Inflammatory macrophage treated with lipopolysaccharide for 4 hours (primary cell): ENCODE data around the gene MRPS5.

Source experiments
- DNase-seq: peaks from one replicate; pipeline ENCODE4 v3.0.0-alpha.2; 2020

The MRPS5 gene

DNA sequence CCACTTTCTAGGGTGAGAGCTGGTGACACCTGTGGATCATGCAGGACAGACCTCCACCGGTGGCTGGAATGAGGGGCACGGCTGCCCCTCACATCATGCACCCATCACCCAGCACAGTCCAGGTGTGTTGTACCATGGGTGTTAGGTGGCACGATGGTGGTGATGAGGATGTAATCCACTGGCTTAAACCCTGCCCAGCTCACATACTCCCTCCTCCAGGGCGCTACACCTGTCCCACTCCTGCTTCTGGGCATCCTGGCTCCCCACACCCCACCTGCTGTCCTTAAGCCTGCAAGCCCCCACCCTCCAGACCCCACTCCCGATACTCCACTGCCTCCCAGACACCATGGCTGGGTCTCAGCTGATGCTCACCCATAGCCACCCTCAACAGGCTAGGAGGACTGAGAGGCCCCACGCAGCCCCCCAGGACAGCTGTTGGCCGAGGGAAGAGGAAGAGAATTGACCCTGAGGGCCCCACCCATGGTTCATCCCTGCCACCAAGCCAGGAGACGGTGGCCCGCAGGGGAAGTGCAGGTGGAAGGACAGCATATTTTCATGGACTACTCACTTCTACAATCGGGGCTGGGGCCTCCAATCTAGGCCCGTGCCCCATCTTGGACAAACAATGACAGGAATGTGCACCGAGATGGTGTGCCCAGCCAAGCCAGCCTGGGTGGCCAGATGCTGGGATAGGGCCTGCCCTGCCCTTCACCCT, 61.8 kb downstream of the MRPS5 start:
- DNase-seq, result no peak

DNA sequence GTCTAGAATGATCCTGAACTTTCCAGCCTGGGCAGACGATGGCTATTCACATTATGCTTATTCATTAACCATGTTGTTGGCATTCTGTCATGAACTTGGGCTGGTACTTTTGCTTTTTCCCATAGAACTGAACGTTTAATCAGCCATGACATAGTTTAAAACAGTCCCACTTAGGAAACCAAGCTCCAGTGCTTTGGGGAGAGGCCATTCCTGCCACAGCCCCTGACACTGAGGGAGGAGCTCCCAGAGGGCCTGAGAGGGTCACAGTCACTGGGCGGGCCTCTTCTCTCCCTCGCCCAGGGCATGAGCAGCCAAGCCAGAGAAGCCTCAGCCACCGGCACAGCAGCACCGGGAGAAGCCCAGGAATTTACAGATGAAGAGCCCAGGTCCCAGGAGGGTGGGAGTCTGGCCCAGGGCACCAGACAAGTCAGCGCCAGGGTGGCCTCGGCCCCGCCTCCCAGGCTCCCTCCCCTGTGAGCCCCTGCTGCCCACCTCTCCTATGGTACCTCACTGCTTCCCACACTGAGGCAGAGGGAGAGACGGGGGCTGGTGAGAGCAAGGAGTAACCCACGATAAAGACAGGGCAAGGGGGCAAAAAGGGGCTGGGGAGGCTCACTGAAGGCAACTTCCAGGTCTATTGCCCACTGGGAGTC, 62.5 kb downstream of the MRPS5 start:
- DNase-seq, result no peak

DNA sequence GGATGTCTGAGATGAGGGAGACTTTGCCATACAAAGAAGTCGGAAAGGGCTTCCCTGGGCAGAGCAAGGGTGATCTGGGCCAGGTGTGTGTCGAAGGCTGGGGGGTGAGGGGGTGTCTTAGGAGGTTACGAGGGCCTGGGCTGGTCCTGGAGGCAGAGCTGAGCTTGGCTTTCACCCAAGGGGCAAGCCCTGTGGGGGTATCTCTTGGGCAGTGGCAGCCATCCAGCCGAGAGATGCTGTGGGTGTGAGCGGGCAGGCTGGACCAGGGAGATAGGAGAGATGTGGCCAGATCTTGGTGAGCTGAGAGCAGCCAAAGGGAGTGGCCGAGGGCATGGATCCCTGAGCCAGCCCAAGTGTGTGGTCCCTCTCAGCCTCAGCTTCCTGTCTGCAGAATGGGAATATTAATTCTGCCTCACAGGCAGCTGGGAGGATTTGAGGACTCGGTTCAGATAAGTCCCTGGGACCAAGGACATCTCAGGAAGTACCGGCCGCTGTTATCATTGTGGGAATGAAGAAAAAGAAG, 63.1 kb downstream of the MRPS5 start:
- no peak for DNase-seq

DNA sequence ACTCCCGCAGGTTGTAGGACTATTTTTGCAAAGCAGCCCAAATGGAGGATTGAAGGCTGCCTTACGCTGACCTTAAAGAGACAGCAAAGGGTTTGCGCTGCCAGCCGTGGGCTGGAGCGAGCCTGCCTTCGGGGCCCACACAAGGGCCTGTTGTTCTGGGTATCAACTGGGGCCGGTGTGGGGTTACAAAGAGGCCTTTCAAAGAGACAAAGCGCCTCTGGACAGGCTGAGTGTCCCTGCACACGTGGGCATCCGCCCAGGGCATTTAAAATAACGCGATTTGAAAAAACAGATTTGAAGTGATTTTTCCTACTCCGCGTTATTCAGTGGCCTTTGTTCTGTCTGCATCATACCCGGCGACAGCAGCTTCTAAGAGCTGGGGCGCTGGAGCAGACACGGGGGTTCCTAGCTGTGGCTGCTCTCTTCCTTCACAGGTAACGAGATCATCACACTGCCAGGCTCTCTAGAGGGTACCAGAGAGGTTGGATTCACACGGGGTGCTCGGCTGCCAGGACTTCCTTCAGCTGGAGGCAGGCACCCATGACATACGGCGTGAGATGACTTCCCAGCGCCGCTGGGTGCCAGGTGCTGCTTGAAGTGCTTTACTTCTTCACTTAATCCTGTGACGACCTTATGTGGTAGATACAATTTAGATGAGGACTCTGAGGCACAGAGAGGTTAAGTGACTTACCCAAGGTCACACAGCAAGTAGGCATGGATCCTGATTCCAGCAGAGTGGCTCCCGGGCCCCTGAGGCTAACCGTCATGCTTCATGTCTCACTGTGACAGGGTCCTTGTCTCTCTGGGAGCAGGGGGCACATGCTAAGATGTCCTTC, 63.9 kb downstream of the MRPS5 start:
- no peak for DNase-seq

DNA sequence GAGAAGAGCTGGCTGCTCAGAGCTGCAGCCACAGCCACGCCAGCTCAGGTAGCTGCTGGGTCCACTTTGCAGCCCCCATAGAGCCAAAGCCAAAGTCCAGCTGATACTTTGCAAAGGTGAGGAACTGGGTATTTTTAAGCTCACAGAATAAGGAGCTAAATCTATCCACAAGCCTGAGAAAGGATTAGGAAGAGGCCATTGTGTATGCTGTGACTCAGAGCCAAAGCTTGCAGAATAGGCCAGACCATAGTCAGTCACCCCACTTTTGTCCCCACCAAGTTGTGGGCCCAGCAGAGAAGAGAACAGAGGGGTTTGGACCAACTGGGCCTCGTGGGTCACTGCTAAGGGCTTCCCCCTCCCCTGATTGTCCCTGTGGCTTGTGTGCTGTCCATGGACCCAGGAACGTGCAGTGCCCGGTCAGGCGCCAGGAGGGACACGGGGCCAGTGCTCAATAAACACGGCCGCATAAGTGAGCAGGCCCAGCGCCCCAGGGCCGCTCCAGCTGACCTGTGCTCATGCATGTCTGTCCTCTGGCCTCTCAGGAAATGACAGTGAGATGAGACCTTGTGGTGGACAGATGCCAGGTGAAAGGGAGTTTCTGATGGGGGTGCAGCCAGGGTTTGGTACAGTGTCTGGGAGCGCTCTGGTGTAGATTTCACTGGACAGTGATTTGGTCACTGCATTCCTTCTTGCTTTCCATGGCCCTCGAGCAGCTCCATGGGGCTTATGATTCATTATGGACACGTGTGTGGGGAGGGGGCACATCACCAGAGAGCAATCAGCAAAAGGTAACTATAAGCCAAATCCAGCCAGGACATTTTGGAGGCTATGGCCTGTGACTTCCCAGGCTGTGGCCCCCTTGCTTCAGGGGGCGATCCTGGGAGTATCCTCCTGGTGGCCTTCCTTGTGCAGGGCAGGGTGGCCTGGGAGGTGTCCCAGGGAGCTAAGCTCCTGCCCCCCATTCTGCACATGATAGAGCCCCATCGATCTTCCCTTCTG, 64.8 kb downstream of the MRPS5 start:
- DNase-seq, result no peak

DNA sequence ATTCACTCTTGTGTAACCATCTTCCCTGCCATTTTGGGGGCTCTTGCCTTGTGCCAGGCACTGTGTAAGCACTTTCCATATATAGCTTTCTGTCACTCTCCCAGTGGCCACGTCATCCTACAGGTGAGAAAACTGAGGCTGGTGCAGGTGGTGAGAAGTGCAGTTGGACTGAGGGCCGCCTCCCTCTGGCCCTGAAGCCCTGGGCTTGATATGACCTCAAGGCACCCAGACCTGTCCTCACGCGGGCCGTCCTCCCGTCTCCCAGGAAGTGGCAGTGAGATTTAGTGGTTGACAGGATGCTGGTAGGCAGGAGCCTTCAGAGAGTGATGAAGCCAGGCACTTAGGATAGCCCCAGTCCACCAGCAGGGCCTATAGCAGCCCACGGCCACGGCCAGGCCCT, 65.6 kb downstream of the MRPS5 start:
- DNase-seq, result no peak

DNA sequence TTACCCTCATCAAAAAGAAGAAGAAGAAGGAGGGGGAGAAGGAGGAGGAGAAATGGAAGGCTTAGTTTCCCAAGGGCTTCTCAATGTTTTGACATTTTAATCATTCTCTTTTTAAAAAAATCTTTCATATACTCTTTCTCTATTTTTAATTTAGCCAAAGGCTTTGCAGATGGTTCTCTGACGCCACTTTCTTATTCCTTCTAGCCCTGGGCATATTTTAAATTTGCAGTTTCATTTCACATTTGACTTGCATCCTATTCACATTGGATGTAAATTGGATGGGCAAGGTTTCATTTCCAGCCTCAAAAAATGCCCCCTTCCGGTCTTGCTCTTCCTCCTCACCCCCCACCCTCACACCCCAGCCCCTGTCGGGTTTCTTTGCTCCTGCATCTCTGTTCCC, 66.3 kb downstream of the MRPS5 start:
- no peak for DNase-seq

DNA sequence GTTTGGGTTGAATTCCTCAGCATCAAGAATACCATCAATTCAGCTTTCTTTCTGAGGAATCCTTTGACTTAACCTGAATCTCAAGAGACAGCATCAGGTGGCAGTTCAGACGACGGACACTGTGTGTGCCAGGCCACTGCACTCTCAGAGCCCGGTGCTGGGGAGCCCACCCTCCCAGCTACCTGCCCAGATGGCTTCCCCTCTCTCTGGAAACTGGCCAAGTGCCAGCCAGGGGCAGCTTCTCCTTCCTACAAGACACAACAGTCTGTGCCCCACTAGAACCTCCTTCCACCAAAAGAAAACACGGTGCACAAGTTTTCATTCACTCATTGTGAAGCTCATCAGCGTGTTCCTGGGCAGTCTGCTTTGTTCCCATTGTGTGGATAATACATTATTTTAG, 67.6 kb downstream of the MRPS5 start:
- no peak for DNase-seq

DNA sequence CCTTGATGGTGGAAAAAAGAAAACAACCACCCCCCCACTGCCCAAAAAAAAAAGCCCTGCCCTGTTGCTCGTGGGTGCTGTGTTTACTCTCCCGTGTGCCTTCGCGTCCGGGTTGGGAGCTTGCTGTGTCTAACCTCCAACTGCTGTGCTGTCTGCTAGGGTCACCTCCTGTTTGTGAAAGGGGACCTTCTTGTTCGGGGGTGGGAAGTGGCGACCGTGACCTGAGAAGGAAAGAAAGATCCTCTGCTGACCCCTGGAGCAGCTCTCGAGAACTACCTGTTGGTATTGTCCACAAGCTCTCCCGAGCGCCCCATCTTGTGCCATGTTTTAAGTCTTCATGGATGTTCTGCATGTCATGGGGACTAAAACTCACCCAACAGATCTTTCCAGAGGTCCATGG, 68.1 kb downstream of the MRPS5 start:
- DNase-seq, result no peak

DNA sequence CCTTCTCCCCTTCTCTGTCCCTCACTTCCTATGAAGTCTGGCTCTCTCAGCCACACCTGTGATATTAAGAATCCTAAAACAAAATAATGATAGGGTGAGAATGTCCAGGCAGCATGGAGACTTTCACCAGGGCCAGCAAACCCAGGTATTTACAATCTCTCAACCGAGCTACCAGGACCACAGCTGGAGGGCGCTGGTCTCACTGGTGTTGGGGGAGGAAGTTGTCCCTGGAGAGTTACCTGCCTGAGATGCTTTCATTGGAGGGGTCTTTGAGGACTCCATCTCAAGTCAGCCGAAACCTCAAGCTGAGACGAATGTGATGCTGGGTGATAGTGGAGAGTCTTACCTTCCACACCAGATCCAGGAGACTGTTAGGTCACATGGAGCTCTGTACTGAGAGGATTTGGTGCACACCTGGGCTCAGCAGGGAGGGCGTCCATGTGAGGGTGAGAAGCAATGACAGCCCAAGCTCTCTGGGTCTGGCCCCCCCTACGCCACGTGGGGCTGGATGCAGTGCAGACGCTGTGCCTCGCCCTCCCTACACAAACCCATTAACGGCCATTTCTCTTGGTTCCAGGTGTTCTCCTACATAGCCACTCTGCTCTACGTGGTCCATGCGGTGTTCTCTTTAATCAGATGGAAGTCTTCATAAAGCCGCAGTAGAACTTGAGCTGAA, 68.7 kb downstream of the MRPS5 start:
- no peak for DNase-seq

DNA sequence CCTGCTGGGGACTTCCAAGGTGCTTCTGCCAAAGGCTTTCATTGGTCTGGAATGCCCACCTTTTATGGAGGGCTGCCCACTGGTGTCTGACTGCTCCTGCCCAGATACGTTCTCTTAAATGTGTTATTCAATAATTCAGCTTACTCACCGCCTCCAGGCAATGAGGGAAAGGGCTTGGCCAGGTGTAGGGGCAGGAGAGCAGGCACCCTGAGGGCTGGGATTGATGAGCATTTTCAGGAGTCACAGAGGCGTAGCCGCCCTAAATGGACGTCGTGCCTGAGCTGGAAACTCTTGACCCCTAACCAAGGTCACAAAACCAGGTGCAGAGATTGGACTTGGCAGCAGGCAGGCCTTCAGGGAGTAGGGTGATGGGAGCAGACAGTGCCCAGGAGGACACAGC, 69.3 kb downstream of the MRPS5 start:
- no peak for DNase-seq

DNA sequence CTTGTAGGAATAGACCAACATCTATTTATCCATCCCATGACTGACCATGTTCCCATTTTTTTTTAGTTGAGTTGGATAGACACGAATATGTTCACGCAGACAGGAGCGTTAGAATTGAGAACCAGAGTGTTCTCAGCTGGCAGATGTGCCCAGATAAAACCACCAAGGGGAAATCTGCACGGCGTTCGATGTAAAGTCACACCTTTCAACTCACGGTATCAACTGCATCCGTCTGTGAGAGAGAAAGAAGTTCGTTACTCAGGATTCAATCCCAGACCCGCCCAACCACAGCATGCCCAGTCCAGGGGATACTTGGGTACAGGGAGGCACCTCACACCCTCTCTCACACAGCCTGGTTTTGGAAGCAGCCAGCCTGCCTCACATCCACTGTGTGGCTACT, 70.0 kb downstream of the MRPS5 start:
- no peak for DNase-seq

DNA sequence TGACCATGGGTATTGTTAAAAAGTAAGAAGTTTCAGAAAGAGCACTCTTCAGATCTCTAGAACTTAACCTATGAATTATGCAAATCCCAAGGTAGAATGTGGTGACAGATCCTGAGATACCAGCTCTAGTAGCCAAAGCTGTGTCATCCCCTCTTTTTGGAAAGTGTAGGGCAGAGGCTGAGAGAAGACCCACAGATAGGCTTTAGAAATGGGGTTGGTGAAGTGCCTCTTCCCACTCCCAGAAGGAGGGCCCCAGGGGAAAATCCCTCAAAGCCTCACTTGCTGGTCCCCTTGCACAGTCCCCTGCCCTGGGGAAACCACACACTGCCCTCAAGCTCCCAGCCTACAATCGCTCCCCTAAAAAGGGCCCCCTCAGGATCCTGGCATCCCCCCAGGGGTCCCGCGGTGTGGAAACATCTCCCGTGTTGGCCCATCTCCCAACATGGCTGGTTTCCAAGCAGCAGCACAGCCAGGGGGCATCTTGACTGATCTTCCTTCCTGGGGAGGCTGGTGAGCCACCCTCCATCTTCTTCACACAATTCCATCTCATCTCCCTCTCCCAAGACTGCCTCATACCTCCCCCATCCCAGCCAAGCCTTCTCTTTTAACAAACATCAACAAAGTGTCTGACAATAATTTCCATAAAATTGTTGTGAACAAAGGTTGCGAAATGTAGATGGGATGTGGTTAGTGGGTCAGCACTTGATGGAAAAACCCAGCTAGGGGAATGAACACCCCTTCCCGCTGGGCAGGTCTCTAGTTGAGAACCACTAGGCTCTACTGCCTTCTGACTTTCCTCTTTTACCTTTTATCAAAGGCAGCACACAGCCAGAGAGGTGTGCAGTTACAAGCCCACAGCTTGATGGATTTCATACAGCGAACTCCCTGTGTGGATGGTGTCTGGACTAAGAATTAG, 71.0 kb downstream of the MRPS5 start:
- no peak for DNase-seq

DNA sequence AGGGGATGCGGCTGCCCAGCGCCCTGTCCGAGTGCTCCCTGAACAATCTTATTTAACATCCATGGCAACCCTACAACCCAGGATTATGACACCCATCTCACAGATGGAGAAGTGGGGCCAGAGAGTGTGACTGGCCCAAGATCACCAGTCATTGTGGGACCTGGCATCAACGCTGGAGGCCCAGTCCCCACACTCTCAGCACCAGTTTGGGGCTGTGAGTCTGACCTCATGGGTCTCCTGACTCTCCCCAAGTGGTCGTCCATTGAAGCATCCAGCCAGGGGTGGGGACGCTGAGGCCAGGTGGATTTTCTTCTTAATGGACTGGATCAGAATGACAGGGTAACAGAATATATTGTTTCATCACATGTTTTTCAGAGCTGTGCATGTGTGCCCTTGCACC, 71.6 kb downstream of the MRPS5 start:
- DNase-seq, result no peak

DNA sequence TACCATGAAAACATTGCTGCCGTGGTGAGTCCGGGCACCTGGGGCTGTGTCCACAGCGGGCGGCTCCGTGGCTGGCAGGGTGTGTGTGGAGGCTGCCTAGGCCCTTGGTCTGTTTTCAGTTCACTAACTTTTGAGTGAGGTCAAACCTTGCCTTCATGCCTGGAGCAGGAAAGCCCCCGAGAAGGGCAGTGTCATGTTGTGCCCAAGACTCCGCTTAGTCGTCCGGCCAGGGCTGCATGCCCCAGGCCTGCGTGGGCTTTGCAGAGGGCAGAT, 72.0 kb downstream of the MRPS5 start:
- no peak for DNase-seq

DNA sequence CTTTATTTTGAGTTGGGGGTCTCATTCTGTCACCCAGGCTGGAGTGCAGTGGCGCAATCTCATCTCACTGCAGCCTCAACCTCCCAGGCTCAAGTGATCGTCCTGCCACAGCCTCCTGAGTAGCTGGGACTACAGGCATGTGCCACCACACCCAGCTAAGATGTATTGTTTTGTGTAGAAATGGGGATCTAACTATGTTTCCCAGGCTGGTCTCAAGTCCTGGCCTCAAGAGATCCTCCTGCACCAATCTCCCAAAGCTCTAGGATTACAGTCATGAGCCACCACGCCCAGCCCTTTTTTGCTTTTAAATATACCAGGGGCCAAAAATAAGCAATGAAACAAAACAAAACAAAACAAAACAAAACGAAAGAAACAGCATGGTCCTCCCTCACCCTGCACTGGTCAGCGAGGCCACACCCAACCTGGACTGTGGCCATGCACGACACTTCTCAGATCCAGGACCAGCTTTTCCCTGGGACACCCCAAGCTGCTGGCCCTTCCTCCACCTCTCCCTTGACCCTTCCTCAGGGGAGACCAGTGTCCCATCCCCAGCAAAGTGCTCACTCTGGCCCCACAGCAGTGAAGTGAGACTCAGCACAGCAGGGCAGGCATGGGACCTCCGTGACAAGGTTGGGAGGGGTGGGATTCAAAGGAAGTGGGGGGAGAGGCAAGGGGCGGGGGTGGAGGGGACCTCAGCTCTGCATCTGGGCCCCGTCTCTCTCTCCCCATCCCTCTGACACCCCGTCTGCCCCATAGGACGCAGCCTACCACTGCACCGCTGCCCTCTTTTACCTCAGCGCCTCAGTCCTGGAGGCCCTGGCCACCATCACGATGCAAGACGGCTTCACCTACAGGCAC, 72.6 kb downstream of the MRPS5 start:
- DNase-seq, result no peak

DNA sequence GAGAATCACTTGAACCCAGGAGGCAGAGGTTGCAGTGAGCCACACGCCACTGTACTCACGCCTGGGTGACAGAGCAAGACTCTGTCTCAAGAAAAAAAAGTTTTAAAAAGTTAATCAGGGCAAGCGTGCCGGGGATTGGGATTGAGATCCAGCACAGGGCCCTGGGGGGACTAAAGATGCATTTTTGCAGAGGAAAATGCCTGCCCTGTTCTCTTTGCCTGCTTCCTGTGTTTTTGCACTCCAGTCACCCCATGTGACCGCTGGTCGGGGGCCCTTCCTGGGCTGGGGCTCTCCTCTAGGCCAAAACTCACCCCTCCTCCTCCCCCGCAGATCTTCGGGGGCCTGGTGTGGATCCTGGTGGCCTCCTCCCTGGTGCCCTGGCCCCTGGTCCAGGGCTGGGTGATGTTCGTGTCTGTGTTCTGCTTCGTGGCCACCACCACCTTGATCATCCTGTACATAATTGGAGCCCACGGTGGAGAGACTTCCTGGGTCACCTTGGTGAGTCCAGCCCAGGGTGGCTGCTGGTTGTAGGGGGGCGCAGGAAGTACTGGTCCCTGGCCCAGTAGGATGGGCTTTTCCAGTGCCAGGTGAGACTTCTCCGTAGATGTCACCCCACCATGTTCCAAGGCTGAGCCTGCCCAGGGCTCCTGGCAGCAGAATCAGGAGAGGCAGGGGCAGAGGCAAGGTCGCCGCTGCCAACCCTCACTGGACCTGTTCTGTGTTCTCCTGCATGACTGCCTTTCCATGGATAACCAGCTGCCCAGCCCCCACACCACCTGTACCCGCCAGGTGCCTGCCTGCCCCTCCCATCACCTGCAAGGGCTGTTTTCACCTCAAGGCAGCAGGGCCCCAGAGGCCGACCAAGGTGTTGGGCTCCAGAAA, 73.7 kb downstream of the MRPS5 start:
- DNase-seq, result no peak

DNA sequence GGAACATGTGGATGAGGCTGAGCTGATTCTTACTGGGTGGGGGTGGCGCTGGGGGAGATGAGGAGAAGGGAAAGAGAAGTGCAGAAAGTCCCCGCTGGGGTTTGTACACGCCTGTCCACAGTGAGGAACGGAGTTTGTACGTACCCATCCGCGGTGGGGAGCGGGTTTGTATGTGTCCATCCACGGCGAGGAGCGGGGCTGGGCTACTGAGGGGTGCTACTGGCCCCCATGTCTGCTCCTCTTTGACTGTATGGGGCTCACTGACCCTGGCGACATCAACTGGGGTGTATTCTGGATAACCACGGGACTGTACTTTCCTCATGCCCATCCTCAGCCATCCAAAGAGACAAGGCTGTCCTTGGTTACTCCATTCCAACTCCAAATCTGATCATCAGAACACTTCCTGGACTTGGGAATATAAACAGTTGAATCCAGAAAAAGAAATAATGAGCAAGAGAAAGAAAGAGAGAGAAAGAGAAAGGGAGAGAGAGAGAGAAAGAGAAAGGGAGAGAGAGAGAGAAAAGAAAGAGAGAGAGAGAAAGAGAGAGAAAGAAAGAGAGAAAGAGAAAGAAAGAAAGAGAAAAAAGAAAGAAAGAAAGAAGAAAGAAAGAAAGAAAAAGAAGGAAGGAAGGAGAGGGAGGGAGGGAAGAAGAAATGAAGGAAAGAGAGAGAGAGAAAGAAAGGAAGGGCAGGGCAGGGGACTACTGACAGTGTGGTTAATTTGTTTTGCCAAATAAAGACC, 75.1 kb downstream of the MRPS5 start:
- no peak for DNase-seq
